Testis (tissue), 2 donors: ENCODE data around the gene PRLR.

Source experiments
- CTCF ChIP-seq, 3 experiments: fragments of 450-650 bp in 2 of 3; fragments of 200-600 bp in 1 of 3; sonication (generic) in 1 of 3; IDR thresholded peaks; one replicate each; pipeline ENCODE4 v1.5.1; 2016 to 2019; ENCODE audit warnings: antibody characterized with exemption in 3 of 3, mild to moderate bottlenecking in 2 of 3, moderate library complexity in 1 of 3
- POLR2A ChIP-seq: fragments of 450-650 bp; IDR thresholded peaks from one replicate; pipeline ENCODE4 v1.6.1; 2017; ENCODE audit warnings: antibody characterized with exemption, mild to moderate bottlenecking, moderate library complexity

DNA sequence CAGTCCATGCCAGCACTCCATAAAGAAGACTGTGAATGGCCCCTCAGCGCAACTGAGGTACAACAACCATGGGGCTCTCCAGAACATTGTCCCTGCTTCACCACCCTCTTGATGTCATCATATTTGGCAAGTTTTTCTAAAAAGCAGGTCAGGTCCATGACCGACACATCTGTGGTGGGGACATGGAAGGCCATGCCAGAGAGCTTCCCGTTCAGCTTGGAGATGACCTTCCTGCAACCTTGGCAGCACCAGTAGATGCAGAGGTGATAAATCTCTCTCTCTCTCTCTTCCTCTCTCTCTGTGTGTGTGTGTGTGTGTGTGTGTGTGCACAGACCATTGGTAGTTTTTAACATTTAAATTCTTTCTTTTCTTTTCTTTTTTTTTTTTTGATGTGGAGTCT is 147.1 kb downstream of the PRLR start:
- TF ChIP-seq POLR2A (no peak), CTCF (IDR thresholded peaks at IDR 0.05) (no peak)
